GM19463 (cell line): Measurements from ENCODE around the gene KLHL40.

ENCODE experiments used
- ATAC-seq: cut with Tn5 transposase; IDR thresholded peaks from one replicate; pipeline ENCODE4 v1.9.1; 2021; ENCODE audit warnings: mild to moderate bottlenecking, moderate library complexity; ENCODE audit not compliant: unreplicated experiment

KLHL40 gene

DNA sequence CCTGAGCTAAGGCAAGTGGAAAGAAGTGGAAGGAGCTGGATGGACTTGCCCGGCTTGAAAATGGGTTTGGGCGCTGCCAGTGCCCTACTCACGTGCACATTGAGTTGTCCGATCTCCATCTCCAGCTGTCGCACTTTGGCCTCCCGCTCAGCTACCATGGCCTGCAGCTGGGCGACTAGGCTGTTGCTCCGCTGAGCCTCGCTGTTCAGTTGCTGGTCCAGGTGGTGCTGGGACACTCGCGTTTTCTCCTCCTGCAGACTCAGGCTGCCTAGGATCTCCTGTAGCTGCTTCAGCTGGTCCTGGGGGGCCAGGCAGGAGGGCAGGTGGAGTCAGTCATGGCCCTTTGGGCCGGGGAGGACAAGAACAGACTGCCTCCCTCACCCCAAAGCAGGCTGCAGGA, 50.3 kb downstream of the KLHL40 start:
- ATAC-seq = no peak

DNA sequence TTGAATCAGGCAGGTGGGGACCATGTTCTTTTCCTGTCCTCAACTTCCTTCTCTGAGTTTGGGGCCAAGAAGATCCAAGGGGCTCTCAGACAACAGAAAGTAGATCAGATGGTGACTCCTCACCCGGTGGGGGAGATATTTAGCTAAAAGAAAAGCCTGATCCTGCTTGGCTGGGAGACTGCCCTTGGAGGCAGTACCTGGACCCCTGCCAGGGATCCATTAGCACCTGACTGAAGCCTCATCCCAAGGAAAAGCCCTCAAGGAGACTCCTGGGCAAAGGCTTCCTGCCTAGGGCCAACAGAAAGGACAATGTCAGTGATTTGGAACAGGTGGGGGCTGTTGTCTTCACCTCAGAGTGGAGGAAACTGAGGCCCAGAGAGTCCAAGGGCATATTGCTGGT, 50.7 kb downstream of the KLHL40 start:
- no peak for ATAC-seq

DNA sequence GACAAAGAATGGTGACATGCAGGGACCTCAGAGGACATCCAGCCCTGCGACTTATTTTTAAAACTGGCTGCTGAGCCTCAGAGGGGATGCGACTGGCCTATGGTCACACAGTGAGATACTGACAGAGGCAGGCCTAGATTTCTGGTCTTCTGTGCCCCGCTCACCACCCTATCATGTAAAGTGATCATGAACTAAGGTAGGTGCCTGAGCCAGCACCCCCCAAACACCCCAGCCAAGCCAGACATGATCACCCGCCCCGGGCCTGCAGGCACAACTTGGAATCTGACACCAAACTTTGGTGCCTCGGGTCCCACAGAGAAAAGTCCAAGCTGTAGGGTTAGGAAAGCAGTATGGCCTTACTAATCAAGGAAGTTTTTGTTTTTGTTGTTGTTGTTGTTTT, 51.2 kb downstream of the KLHL40 start:
- no peak for ATAC-seq

DNA sequence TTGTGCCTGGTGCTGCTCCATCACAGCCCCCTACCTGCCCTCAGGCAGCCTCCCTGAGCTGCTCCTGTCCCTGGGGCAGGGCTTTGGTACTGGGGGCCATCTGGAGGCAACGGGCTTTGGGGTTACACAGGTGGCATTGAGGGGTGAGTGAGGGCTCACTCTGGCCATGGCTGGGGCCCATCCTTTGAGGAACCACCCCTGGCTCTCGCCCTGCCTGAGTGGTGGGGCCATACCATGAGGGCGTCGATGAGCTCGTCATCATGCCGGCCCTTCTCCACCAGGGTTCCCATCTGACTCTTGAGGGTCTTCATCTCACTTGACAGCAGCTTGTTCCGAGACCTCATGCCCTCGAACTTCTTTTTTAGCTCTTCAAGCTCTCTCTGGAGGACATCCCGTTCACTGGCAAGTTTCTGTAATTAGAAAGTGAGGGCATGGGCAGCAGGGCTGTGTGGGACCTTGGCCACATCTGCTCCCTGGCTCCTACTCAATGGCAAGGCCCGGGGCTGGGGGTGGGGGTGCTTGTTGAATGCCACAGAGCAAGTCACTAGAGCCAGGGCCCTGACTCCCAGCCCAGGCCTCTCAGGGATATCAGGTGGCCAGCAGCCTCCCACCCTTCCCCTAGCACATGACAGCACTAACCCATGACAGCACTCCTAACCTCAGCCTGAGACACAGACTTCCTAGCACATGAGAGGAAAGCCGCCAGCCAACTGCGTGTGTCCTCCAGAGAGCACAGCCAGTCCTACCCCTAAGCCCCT, 54.2 kb downstream of the KLHL40 start:
- no peak for ATAC-seq

DNA sequence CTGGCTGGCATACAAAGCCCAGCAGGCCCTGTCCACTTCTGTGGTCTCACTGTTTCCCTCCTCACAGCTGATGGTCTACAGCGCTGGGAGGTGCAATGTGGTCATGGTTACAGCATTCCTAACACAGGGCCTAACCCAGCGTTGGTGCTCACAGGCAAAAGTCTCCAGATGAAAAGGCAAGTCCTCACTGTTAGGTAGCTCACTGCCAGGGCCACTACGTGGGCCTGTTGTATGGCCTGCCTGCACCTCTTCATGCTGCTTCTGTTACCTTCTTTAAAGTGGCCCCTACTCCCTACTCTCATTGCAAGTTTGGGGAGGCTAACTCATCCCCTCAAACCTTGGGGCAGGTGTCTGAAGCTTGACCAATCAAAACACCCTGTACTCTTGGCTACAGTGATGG, 56.5 kb downstream of the KLHL40 start:
- no peak for ATAC-seq
